Measurements from ENCODE around the gene PAPLN.

Gene PAPLN

DNA sequence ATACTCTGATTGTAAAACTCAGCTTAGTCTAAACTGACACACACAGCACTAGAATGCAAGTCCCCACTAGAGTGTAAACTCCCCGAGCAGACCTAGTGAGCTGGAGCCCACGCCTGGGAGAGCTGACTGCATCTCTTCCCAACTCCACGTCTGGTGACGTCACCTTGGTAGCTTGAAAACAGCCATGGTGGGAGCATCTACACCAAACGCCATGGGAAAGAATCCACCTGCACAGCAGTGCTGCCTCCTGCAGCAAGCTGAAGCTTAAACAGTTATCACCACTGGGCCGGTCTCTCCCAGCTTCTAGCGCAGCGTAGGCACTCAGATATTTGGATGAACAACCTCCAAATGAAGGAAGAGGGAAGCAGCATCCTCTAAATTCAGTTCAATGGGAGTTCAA lies 4.3 kb upstream of the PAPLN start:
- no peak for DNase-seq

DNA sequence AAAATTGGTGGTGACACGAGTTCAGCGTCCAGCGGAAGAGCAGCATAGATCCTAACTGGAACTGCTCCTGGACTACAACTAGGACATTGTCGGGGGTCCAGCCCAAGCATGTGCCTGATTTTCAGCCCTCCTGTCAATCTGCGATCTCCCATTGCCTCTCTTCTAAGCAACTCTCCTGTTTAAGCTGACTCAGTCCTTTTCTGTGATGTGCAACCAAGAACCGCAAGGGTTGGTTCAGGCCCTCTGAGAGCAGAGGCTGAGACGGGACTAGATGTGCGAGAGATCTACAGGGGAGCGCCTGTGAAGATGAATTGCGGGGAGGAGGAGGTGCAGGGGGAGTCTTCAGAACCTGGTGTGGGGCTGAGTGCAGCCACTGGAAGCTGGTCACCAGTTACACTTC lies 3.7 kb upstream of the PAPLN start:
- no peak for DNase-seq

DNA sequence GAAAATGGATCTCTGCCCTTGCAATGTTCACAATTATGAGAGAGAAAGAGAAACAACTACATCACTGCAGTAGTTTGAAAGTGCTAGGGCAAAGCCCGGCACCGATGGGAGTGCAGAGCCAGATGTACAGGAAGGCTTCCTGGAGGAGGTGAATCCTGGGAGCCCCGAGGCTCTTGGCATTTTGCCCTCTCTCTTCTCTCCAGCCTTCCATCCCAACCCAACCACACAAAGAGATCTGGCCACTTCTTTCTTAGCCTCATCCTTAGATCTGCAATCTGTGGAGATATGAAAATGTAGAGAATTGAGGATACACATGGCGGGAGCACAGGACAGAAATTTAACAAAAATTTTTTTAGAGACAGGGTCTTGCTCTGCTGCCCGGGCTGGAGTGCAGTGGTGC lies 3.3 kb upstream of the PAPLN start:
- DNase-seq, result no peak

DNA sequence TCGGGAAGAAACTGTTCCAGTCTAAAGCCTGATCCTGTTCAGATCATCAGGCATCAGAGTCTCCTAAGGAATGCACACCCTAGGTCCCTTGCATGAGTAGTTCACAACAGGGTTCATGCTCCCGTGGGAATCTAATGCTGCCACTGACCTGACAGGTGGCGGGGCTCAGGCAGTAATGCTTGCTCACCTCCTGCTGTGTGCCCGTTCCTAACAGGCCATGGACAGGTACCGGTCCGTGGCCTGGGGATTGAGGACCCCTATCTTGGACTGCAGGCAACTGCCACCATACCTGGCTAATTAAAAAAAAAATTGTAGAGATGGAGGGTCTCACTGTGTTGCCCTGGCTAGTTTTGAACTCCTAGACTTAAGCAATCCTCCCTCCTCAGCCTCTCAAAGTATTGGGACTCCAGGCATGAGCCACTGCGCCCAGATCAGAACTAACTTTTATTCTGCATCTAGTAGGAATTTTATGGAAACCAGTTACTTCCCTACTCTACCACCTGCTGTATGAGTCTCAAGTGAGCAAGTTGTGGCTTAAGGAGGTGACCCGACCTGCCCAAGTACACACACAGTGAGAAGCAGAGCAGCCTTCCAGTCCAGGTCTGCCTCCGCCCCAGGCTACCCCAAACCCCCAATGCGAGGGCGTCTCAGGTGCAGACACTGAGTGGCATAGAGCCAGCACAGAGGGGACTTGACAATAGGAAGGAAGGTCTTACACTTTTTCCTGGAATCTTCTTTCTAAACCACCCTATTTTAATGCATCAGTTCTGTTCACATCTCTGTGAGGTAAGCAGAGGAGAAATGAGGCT lies 2.5 kb upstream of the PAPLN start:
- no peak for DNase-seq

DNA sequence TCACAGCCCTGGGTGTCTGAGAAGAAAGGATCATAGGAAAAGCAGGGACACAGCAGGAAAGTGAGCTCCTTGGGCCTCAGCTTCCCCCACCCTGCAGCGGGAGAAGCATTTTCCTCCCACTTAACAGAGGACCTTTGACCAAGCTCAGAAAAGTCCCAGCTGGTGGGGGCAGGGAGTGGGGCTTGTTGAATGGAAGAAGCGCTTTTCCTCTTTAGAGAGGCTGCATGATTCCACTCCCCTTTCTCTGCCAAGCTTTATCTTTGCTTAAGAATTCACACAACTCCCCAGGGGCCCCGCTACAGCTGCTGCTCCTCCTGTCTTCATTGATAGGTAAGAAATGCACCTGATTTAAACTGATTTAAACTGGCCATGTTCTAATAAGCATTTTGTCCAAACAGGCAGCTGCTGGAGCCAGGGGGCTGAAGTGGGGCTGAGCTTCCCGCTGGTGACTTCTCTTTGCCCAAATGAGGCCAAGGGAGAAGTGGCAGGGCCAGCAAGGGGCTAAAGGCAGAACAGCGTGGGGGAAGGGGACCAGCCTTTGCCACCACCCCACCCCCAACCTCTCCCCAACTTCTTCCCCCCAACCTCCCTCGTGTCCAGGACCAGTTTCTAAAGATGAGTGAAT lies 1.7 kb upstream of the PAPLN start:
- DNase-seq, result no peak

DNA sequence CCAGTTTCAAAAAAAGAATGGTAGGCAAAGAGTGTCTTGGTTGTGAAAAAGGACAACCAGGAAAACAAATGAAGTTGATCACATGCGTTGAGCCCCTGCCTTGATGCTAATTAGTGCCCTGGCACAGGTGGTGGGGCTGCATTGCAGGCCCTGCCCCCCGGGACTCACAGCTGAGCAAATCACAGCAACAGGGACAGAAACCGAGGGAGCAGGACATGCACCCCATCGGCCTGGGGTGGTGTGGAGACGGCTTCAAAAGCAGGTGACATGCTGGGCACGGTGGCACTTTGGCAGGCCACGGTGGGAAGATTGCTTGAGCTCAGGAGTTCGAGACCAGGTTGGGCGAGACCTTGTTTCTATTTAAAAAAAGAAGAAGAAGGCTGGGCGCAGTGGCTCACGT lies 1.1 kb upstream of the PAPLN start:
- no peak for DNase-seq

DNA sequence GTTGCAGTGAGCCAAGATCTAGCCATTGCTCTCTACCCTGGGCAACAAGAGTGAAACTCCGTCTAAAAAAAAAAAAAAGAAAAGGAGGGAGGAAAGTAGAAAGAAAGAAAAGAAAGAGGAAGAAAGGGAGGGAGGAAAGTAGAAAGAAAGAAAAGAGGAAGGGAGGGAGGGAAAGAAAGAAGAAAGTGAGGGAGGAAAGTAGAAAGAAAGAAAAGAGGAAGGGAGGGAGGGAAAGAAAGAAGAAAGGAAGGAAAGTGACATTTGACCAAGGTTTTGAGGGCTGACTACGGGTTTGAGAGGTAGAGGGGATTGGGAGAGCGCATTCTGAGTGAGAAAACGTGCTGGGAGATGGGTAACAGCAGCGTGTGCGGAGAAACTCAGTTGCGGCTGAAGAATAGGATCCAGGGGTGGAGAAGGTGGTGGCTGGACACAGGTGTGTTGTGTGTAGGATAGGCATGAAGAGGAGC lies 521 bp upstream of the PAPLN start:
- DNase-seq, result no peak

DNA sequence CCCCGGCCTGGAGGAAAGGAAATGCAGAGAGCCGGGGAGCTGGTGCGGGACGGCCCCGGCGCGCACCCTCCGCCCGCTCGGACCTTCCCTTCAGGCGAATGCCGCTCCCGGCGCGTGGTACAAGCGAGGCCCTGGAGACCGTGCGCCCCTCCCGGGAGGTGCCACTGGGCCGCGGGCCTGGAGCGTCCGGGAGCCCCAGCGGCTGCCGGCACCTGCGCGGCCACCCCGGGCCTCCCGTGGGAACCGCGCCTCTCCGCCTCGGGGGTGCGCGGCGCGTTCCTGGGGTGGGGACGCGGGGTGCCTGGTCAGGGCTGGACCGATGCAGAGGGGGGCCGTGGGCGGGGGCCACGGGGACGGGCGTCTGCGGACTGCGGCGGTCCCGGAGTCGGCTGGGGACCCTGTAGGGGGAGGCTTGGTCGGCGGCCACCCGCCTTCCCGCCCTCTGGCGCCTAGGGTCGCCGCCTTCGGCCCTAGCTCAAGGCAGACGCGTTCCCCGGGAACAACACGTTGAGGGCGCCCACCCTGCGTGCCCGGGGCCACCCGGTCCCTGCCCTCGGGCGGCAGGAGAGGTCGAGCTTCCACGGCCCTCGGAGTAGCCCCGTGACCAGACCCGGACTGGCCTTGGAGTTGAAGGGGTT lies 599 bp downstream of the PAPLN start:
- DNase-seq, result no peak

DNA sequence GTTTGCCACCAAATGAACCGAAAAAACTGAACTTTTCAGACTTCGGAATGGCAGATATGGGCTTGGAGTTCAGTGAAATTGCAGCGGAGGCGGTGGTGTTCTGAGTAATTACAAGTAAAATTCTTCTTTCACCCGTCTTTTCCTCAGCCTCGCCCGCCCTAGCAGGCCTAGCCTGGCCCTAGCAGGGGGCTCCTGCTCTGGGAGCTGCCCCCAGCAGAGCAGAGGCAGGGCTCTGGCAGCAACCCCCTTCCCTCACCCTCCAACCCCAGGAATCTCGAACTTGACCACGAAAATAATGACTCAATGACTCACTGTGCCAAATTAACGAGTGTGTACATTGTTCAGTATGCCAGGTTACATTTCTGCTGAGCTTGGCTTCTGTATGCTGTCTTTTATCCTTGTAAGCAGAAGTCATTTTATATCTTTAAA lies 1.1 kb downstream of the PAPLN start:
- DNase-seq, result no peak

DNA sequence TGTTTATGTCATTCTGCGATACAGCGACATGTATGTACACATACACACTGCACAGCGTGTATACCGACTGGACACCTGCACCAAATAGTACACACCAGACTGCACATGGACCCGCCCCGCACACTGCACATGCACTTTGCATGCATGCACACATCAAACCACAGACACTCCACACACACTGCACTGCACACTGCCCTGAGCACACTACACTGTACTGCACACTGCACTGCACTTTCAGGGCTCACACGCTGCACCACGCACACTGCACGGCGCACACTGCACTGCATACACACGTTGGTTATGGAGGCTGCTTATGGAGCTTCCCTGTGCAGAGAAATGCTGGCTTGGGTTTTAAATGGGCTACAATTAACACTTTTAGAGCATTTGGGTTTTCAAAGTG lies 1.6 kb downstream of the PAPLN start:
- no peak for DNase-seq

DNA sequence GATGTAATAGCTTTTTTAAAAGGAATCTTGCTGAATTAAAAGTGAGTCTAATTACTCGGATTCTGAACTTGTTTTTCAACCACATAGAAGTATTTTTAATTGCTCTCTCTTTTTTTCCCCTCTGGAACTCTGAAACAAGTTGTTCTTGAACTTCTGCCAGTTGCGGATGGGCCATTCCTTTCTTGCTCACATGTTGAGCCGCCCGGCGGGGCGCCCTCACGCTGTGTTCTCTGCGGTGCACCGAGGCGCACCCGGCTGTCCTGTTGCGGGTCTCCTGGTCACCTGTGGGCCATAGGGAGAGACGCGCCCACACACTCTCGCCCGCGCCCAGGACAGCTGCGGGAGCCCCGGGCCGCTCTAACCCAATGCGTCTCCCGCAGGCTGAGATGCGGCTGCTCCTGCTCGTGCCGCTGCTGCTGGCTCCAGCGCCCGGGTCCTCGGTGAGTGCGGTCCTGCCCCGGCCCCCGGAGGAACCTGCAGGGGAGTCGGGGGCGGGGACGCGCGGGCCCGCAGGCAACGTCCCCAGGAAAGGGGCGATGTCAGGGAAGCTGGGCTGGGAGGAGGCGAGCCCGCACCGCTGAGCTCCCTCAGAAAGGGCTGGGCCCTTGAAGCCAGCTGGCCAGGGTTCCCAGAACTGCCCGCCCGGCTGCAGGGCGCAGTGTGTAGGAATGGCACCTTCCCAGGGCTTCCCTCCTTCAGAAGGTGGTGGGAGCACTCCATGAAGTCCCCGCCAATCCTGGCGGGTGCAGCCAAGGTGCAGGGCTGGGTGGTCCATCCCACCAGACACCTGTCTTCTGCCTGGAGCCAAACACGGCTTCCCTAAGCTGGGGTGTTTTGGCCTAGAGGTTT lies 2.3 kb downstream of the PAPLN start:
- DNase-seq, result no peak

DNA sequence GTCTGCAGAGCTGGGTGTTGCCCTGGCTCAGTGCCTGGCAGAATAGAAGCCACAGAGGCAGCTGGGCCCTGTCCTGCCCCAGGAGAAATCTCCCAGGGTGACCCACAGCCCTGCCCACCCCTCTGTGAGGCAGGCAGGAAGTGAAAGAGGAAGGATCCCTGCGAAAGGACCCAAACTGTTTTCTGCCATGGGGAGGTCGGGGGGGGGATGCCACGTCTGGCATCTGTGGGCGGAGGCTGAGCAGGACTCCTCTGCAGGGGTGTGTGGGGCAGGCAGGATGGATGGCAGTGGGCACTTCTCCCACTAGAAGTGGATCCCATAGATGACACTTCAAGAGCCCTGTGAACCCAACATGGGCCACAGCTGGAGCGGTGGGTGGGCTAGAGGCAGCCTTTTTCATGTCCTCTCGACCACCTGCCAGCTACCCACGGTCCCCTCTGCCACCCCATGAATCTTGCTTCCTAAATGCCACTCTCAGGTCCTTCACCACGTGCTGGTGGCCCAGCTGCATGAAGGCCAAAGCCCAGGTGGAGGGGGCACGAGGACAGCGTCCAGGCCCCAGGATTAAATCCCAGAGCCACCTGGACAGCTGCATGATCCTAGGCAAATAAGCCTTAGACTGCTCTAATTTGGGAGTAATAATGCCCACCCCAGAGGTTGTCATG lies 3.6 kb downstream of the PAPLN start:
- DNase-seq, result no peak

DNA sequence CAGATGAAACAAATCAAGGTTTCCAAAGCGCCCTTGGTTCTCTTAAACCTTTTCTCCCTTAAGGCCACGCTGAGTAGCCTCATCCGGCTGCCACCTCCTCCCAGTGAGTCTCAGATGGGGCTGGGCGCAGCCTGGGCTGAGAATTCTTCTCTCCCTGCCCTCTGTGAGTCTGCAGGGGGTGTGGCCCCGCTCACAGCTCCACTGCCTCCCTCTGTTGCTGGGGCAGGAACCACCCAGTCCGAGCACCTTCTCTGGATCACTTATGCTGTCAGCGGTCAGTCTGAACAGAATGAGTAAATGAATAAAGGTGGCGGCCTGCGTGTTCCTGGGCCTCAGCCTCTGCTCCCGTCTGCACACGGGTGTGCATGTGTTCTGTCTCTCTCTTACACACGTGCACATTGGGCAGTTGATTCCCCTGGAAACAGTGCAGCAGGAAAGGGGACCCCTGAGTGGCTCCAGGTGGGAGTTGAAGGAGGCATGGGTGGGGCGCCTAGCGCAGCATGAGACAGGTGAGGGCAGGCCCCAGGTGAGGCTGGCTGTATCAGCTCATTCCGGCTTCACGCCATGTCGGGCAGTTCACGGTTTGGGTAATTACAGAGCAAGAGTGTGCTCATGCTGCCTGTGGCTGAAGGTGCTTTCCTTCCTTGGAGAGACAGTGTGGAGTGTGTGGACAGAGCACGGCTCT lies 4.3 kb downstream of the PAPLN start:
- no peak for DNase-seq

DNA sequence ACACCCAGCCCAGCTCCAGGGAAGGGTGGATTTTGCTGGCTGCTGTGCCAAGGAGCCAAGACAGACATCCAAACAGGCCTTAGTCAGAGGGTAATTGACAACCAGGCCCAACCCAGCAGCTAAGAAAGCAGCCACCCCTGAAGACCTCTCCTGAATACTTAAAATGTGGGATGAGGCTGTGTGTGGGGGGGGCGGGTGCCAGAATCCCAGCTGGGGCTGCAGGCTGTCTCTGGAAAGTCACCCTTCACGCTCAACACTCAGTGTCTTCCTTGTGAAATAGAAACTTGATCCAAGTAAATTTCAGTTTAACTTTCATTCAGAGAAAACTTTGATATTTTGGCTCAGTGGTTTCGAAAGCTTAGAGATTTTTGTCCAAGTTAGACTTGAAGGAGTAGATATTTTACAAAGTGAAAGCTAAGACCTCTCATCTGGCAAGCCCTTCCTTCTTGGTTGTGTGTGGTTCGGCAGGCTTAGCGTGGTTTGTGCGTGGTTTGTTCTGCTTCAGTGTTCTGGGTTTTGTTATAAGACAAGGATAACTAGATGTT lies 5.1 kb downstream of the PAPLN start:
- peak in 1 of 5 experiments; percentile 33 for DNase-seq

DNA sequence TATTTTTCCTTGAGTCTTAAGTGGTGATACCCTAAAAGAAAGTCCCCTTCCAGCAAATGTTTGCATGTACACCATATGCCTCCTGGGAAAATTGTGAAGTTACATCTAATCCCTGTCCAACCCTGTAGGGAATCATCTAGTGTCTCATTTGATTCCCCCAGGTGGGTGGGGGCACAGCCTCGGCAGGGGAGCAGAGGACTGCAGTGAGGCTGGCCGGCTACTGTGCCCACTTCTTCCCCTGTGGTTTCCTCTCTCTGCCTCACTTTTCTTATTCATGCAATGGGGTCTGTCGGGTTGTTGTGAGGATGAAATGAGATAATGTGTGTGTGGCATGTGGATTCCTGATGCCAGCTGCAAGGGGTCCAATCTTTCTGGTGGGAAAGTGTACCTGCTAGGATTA lies 6.0 kb downstream of the PAPLN start:
- DNase-seq, result no peak

DNA sequence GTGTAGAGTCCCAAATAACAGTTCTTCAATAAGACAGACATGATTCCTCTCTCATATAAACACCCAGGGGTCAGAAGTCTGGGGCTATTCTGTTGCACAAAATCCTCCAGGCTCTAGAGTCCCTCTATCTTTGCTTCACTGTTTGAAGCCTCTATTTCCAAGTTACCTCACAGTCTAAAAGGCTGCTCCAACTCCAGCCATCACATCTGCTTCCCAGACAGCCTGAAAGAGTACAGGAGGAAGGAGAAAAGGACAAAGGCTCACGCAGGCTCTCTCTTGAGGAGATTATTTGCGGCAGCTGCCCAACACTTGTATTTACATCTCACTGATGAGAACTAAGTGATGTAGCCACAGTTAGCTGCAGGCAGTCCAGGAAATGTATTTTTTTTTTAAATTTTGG lies 6.4 kb downstream of the PAPLN start:
- no peak for DNase-seq

DNA sequence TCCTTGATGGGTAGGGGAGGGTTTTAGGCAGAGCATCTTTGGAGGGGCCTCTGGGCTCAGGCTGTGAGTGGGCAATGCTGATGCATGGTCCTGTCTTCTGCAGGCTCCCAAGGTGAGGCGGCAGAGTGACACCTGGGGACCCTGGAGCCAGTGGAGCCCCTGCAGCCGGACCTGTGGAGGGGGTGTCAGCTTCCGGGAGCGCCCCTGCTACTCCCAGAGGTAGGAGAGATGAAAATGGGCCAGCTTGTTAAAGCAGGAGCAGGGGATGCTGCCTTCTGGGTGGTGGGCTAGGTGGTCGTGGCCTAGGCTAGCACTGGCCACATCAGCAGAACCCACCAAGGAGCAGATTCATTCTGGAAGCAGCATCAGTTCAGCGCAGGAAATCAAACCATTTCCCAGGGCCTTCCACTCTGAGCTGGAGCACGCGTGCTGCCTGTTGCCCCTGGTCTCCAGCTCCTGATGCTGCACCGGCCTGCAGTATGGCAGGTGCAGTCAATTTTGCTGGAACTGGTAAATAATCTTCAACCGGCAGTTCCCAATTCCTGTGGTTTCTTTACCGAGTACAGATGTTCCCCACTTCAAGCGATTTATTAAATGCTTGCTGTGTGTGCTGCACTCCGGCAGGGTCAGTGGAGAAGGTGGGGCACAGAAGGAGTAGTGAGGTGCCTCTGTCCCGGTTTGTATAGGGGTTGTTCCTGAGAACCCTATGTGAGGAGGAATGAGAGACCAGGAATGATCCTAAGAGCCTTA lies 7.4 kb downstream of the PAPLN start:
- DNase-seq, result no peak

DNA sequence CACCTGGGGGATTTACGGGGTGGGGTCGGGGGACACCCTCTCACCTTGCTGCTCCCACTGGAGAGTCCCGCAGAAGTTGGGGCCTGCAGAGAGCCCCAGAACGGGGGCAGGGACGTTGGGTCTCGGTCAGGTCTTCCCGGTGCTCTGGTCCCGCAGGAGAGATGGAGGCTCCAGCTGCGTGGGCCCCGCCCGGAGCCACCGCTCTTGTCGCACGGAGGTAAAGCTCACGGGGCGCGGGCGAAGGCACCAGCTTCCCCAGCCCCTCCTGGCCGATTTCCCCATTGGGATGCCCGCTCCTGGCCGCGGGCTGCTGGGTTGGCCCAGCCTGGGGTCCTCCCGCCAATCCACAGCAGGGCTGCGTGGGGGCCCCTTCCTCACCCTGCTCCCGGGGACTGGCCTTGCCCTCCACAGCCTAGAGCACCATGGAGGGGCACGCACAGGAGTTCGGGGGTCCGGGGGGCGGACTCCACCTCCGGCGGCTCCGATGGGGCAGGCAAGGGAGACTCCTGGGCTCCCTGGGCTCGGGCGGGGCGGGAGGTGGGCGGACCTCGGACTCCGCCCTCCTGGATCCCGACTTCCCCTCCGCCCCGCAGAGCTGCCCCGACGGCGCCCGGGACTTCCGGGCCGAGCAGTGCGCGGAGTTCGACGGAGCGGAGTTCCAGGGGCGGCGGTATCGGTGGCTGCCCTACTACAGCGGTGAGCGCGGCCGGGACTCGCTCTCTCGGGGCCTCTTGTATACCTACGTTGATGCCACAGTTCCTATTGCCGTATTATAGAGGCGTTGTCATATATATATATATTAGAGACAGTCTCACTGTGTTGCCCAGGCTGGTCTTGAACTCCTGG lies 8.4 kb downstream of the PAPLN start:
- DNase-seq, result peak in 4 of 5 experiments; percentile 24 to 53 (median 27)

DNA sequence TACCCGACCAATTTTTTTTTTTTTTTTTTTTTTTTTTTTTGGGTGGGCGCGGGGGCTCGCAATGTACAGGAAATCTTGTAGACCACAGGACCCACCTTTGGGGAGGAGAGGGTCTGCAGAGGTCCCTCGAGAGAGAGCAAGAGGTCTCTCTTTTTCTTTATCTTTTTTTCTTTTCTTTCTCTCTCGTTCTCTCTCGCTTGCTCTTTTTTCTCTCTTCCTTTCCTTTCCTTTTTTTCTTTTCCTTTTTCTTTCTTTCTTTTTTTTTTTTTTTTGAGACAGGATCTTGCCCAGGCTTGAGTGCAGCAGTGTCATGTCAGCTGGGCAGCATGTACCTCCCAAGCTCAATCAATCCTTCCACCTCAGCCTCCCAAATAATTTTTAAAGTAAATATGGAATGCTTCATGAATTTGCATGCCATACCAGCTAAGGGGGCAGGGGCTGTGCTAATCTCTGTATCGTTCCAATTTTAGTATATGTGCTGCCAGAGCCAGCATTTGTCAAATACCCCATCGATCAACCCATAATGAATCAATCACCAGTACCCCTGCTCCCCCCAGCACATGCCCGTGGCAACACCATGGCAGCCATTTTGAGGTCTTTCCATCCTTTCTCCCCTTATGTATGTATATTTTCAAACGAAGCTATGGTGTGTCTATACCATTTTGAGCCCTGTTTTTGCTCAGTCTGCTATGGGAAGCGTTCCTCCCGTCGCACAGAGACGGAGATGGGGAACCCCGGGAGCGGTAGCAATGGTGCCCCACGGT lies 9.3 kb downstream of the PAPLN start:
- no peak for DNase-seq

All from T-helper 2 cell (primary cell).